K562 (cell line): ENCODE measurements around the gene FUZ. TPM values are rescaled to one million over a fixed set of nuclear protein-coding genes. Genes with fewer than 3 reads are reported as not detected.

ENCODE experiments used
- CHAMP1 ChIP-seq: fragments of 450-650 bp; IDR thresholded peaks from 2 replicates; pipeline ENCODE4 v1.6.1; 2016; ENCODE audit warnings: mild to moderate bottlenecking
- CREM ChIP-seq: IDR thresholded peaks from 2 replicates; pipeline ENCODE4 v1.6.1; 2014; ENCODE audit warnings: antibody characterized with exemption, low read depth
- CSDE1 ChIP-seq, 2 experiments: fragments of 450-650 bp; IDR thresholded peaks; 2 replicates each; pipeline ENCODE4 v1.6.1; 2016; ENCODE audit warnings: mild to moderate bottlenecking in 1 of 2
- DMBX1 ChIP-seq: fragments of 250-450 bp; sonication (Bioruptor Pico); IDR thresholded peaks from 2 replicates; pipeline ENCODE4 v1.8.0; 2022; ENCODE audit warnings: inconsistent platforms, mild to moderate bottlenecking, moderate library complexity, borderline replicate concordance
- ETS2 ChIP-seq: IDR thresholded peaks from 2 replicates; pipeline ENCODE4 v1.6.1; 2016; ENCODE audit warnings: borderline replicate concordance, missing genetic modification characterization, mild to moderate bottlenecking, moderate library complexity, missing compliant biosample characterization; ENCODE audit not compliant: poor library complexity, severe bottlenecking
- HNRNPK ChIP-seq: fragments of 200-400 bp; formaldehyde crosslinking; IDR thresholded peaks from one replicate; pipeline ENCODE4 v1.6.1; 2018; ENCODE audit warnings: mild to moderate bottlenecking, low read depth, low read length; ENCODE audit not compliant: poor library complexity, severe bottlenecking
- MCM2 ChIP-seq: fragments of 450-650 bp; IDR thresholded peaks from 2 replicates; pipeline ENCODE4 v1.6.1; 2017; ENCODE audit warnings: low read depth, mild to moderate bottlenecking
- NCOA6 ChIP-seq: fragments of 450-650 bp; IDR thresholded peaks from 2 replicates; pipeline ENCODE4 v1.6.1; 2017; ENCODE audit warnings: mild to moderate bottlenecking
- POLR2B ChIP-seq: fragments of 450-650 bp; IDR thresholded peaks from 2 replicates; pipeline ENCODE4 v1.6.1; 2018; ENCODE audit warnings: low read depth; ENCODE audit not compliant: partially characterized antibody
- RFX7 ChIP-seq: fragments of 250-450 bp; sonication (Bioruptor Pico); IDR thresholded peaks from 2 replicates; pipeline ENCODE4 v1.5.1; 2021; ENCODE audit warnings: mild to moderate bottlenecking
- SP1 ChIP-seq: sonication (generic); formaldehyde crosslinking; IDR thresholded peaks from 2 replicates; pipeline ENCODE4 v1.8.1; 2022; ENCODE audit warnings: mild to moderate bottlenecking, missing genetic modification reagents
- ZNF239 ChIP-seq: fragments of 250-450 bp; sonication (Bioruptor Pico); IDR thresholded peaks from 2 replicates; pipeline ENCODE4 v1.4.0; 2020; ENCODE audit warnings: mild to moderate bottlenecking
- ZNF280A ChIP-seq: fragments of 450-650 bp; IDR thresholded peaks from 2 replicates; pipeline ENCODE4 v1.6.1; 2018; ENCODE audit warnings: mild to moderate bottlenecking, low read depth; ENCODE audit not compliant: partially characterized antibody
- ZNF444 ChIP-seq: fragments of 250-450 bp; sonication (Bioruptor Pico); IDR thresholded peaks from 2 replicates; pipeline ENCODE4 v1.4.0; 2020; ENCODE audit warnings: mild to moderate bottlenecking, moderate library complexity
- ZNF561 ChIP-seq: fragments of 450-650 bp; formaldehyde crosslinking; conservative IDR thresholded peaks from 2 replicates; pipeline ENCODE4 v1.4.0; 2020; ENCODE audit warnings: mild to moderate bottlenecking, moderate library complexity
- polyA plus RNA-seq, 8 experiments: library from polyadenylated mRNA; depleted of rRNA in 4 of 8; stranded (reverse) in 5 of 8; unstranded in 3 of 8; fragments of >200 nt; fragmentation: Nextera tagmentation in 2 of 8; fragmentation: Illumina TruSeq in 1 of 8; extraction: Ambion mirVana in 2 of 8; extraction: Trizol in 1 of 8; gene quantifications; 2 replicates each; pipeline versions ENCODE4 v1.2.1 to v1.2.3, GENCODE V29; 2011 to 2014; ENCODE audit warnings: inconsistent platforms in 1 of 8, missing spikeins in 1 of 8
- total RNA-seq, 7 experiments: library from RNA; depleted of rRNA in 6 of 7; stranded (reverse); fragments of >200 nt in 6 of 7; fragmentation: Illumina TruSeq in 2 of 7; extraction: Trizol in 2 of 7; gene quantifications; 2 replicates each; pipeline versions ENCODE4 v1.2.1 to v1.2.3, GENCODE V29; 2011 to 2021; ENCODE audit warnings: low replicate concordance in 1 of 7
- TF ChIP-seq, protein P1 (sequence below): sonication (generic); formaldehyde crosslinking; IDR thresholded peaks from 2 replicates; pipeline ENCODE4 v1.8.0; 2023; ENCODE audit warnings: missing genetic modification reagents, mild to moderate bottlenecking, borderline replicate concordance
- TF ChIP-seq, protein P2 (sequence below), 2 experiments: fragments of 450-650 bp in 1 of 2; sonication (generic) in 1 of 2; formaldehyde crosslinking; conservative IDR thresholded peaks; 2 replicates each; pipeline versions ENCODE4 v1.4.0 to v1.8.1; 2020 to 2022; ENCODE audit warnings: mild to moderate bottlenecking in 1 of 2, missing genetic modification reagents in 1 of 2

The FUZ gene
- total and polyA plus RNA-seq, 9 of the 15 experiments (the other 6 are each of a cell fraction or from before 2014, with no cell fraction given), result 0.17 to 7.6 (median 3.6) TPM; not detected in 1

DNA sequence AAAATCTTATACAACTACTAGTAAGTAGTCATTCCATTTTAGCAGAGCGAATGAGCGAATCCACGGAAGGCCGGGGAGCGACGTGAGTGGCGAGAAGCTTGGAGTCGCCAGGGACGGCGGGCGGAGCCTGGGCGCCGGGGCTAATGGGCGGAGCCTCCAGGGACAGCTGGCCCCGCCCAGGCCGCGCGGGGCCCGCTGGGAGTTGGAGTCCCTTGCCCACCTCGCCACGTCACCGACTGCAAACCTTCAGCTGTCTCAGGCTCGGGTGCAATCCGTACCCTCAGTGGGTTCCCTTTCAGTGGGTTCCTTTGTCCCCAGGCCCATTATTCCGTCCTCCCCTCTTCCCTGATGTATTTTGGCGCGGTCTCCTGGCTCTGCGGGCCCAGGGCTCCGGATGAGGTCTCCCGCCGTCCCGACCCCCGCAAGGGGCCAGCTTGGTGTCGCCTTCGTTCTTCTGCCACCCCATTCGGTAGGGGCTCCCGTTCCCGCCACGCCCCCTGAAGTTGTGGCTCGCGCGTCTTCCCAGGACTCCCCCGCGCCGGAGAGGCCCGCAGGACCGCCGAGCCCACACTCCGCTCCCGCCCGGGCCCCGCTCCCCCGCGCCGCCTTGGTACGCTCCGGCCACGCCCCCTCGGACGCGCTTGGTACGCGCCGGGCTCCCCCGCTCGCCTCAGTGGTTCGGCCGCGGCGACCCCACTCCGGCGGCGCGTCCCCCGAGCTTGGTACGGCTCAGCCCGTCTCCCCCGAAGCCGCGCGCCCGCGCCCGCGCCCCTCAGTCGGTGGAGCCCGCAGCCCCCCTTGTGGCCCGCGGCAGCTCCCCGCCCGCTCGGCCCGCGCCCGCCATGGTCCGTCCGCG, 37.6 kb upstream of the FUZ start, which contains the start of gene PTOV1 (continued):
- TF ChIP-seq CHAMP1 (no peak), POLR2B (peak; percentile 59), RFX7 (CRISPR knock-in tag) (no peak), DMBX1 (CRISPR knock-in tag) (no peak), SP1 (CRISPR knock-in tag) (peak; percentile 96), CREM (peak; percentile 97), CSDE1 (IDR thresholded peaks at IDR 0.05) (no peak), ZNF561 (no peak), NCOA6 (no peak), HNRNPK (no peak), ZNF444 (no peak; the same call in 1 of the 2 replicates), ZNF280A (no peak), ETS2 (tag) (no peak), ZNF239 (no peak), MCM2 (no peak)
- TF ChIP-seq, protein P1, sequence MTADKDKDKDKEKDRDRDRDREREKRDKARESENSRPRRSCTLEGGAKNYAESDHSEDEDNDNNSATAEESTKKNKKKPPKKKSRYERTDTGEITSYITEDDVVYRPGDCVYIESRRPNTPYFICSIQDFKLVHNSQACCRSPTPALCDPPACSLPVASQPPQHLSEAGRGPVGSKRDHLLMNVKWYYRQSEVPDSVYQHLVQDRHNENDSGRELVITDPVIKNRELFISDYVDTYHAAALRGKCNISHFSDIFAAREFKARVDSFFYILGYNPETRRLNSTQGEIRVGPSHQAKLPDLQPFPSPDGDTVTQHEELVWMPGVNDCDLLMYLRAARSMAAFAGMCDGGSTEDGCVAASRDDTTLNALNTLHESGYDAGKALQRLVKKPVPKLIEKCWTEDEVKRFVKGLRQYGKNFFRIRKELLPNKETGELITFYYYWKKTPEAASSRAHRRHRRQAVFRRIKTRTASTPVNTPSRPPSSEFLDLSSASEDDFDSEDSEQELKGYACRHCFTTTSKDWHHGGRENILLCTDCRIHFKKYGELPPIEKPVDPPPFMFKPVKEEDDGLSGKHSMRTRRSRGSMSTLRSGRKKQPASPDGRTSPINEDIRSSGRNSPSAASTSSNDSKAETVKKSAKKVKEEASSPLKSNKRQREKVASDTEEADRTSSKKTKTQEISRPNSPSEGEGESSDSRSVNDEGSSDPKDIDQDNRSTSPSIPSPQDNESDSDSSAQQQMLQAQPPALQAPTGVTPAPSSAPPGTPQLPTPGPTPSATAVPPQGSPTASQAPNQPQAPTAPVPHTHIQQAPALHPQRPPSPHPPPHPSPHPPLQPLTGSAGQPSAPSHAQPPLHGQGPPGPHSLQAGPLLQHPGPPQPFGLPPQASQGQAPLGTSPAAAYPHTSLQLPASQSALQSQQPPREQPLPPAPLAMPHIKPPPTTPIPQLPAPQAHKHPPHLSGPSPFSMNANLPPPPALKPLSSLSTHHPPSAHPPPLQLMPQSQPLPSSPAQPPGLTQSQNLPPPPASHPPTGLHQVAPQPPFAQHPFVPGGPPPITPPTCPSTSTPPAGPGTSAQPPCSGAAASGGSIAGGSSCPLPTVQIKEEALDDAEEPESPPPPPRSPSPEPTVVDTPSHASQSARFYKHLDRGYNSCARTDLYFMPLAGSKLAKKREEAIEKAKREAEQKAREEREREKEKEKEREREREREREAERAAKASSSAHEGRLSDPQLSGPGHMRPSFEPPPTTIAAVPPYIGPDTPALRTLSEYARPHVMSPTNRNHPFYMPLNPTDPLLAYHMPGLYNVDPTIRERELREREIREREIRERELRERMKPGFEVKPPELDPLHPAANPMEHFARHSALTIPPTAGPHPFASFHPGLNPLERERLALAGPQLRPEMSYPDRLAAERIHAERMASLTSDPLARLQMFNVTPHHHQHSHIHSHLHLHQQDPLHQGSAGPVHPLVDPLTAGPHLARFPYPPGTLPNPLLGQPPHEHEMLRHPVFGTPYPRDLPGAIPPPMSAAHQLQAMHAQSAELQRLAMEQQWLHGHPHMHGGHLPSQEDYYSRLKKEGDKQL (CRISPR knock-in tag), result no peak
- TF ChIP-seq, protein P2, sequence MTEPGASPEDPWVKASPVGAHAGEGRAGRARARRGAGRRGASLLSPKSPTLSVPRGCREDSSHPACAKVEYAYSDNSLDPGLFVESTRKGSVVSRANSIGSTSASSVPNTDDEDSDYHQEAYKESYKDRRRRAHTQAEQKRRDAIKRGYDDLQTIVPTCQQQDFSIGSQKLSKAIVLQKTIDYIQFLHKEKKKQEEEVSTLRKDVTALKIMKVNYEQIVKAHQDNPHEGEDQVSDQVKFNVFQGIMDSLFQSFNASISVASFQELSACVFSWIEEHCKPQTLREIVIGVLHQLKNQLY (CRISPR knock-in tag; conservative IDR thresholded peaks at IDR 0.05), result 0 out of 4 replicates have a peak, but pooled peaks of 1 of the 2 experiments have one; percentile 36
